ENCODE data around the gene NRG2. TPM values are rescaled to one million over a fixed set of nuclear protein-coding genes. Genes with fewer than 3 reads are reported as not detected.

The NRG2 gene
- total and polyA plus RNA-seq, 8 donors = 0.68 to 10.6 (median 7.5) TPM

- DNase-seq = no peak
- Histone ChIP-seq H3K27ac (no peak overlapping the region), H3K36me3 (no peaks in the 10 kb centered on the region), H3K4me1 (no peaks in the 10 kb centered on the region), H3K27me3 (no peaks in the 10 kb centered on the region), H3K9me3 (peaks cover 0 to 20% of the 10 kb centered on the region in 2 donors), H3K4me3 (no peak overlapping the region)
- no peak for ATAC-seq
- no peak for TF ChIP-seq CTCF (IDR thresholded peaks at IDR 0.05)
- intact Hi-C loops (cut with DNase I) = no loop called here
These were observed 96.7 kb downstream of the NRG2 start for GRCh38 chr5:139946440-139946839.

GRCh38 chr5:139946006-139946405, 97.1 kb downstream of the NRG2 start:
- H3K27me3 ChIP-seq = no peaks in the 10 kb centered on the region
- intact Hi-C loops (cut with DNase I) = no loop called here
- H3K36me3 ChIP-seq = no peaks in the 10 kb centered on the region
- DNase-seq = no peak
- no peak overlapping the region for H3K27ac ChIP-seq
- peaks cover 0 to 21% of the 10 kb centered on the region in 2 donors for H3K9me3 ChIP-seq
- H3K4me3 ChIP-seq = no peak overlapping the region
- H3K4me1 ChIP-seq = no peaks in the 10 kb centered on the region
- no peak for TF ChIP-seq CTCF (IDR thresholded peaks at IDR 0.05)
- ATAC-seq = no peak

GRCh38 chr5:139942243-139942642, 100.9 kb downstream of the NRG2 start:
- intact Hi-C loops (cut with DNase I) = no loop called here
- H3K4me3 ChIP-seq = no peak overlapping the region
- no peak for DNase-seq
- ATAC-seq = no peak
- no peaks in the 10 kb centered on the region for H3K36me3 ChIP-seq
- peaks cover 0 to under 1% of the 10 kb centered on the region in 2 donors for H3K27me3 ChIP-seq
- H3K9me3 ChIP-seq = peaks cover 0 to 31% of the 10 kb centered on the region in 2 donors
- no peak for TF ChIP-seq CTCF (IDR thresholded peaks at IDR 0.05)
- no peak overlapping the region for H3K27ac ChIP-seq
- H3K4me1 ChIP-seq = no peaks in the 10 kb centered on the region

GRCh38 chr5:139930406-139930805, 112.7 kb downstream of the NRG2 start:
- no peak for TF ChIP-seq CTCF (IDR thresholded peaks at IDR 0.05)
- DNase-seq = no peak
- no peak for ATAC-seq
- no peak overlapping the region for H3K27ac ChIP-seq
- intact Hi-C loops (cut with DNase I) = no loop called here
- H3K4me1 ChIP-seq = no peaks in the 10 kb centered on the region
- H3K4me3 ChIP-seq = no peak overlapping the region
- H3K27me3 ChIP-seq = no peaks in the 10 kb centered on the region
- H3K36me3 ChIP-seq = no peaks in the 10 kb centered on the region
- H3K9me3 ChIP-seq = no peaks in the 10 kb centered on the region

- no peaks in the 10 kb centered on the region for H3K36me3 ChIP-seq
- no peaks in the 10 kb centered on the region for H3K4me1 ChIP-seq
- DNase-seq (no peak), ATAC-seq (no peak)
- intact Hi-C loops (cut with DNase I) = no loop called here
- H3K4me3 ChIP-seq = no peak overlapping the region
- H3K27ac ChIP-seq = no peak overlapping the region
- no peaks in the 10 kb centered on the region for H3K9me3 ChIP-seq
- no peaks in the 10 kb centered on the region for H3K27me3 ChIP-seq
- TF ChIP-seq CTCF (IDR thresholded peaks at IDR 0.05) = no peak
These were observed 116.1 kb downstream of the NRG2 start for GRCh38 chr5:139926797-139927503.
